ENCODE data around the gene NUFIP1. TPM values are rescaled to one million over a fixed set of nuclear protein-coding genes. Genes with fewer than 3 reads are reported as not detected.

Gene NUFIP1
- total RNA-seq, 1 donor from 2014 or later = 5.5 TPM

DNA sequence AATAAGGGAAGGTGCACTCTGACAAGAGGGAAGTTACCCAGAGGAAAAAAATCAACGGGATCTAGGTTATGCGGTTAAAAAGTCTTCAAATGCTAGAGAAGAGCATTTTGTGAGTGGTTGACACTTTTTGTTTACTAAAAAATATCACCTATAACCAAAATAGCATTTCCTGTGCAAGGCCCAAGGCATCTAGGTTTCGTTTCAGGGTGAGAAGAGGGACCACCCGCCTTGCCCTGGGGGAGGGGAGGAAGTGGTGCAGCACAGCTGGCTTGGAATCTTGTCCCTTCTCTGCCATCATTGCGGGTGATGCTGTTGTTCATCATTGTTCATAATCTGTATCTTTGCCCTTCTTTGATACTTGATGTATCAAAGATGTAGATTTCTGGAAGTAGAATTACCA is 80.6 kb downstream of the NUFIP1 start:
- H3K4me3 ChIP-seq (ENCODE audit: low read depth, low read length) = no peak overlapping the region
- no peak for DNase-seq (ENCODE audit: low read depth)
- TF ChIP-seq, protein P1, sequence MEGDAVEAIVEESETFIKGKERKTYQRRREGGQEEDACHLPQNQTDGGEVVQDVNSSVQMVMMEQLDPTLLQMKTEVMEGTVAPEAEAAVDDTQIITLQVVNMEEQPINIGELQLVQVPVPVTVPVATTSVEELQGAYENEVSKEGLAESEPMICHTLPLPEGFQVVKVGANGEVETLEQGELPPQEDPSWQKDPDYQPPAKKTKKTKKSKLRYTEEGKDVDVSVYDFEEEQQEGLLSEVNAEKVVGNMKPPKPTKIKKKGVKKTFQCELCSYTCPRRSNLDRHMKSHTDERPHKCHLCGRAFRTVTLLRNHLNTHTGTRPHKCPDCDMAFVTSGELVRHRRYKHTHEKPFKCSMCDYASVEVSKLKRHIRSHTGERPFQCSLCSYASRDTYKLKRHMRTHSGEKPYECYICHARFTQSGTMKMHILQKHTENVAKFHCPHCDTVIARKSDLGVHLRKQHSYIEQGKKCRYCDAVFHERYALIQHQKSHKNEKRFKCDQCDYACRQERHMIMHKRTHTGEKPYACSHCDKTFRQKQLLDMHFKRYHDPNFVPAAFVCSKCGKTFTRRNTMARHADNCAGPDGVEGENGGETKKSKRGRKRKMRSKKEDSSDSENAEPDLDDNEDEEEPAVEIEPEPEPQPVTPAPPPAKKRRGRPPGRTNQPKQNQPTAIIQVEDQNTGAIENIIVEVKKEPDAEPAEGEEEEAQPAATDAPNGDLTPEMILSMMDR (conservative IDR thresholded peaks at IDR 0.05; ENCODE audit: low read depth, low read length) = no peak

DNA sequence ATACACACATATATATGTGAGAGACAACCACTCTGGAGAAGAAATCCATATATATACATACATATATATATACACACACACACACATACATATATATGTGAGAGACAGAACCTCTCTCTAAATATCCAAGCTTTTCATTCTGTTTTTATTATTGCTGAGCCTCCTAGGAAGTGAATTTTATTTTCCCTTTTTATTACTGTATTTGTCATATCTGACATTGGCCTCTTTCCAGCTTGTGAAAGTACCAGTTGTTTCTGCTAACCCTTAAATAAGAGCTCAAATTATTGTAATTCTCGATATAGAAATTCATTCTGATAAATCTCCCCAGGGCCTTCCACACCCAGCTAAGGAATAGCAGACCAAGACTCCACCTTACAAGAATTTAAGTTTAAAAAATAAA is 81.0 kb downstream of the NUFIP1 start:
- H3K4me3 ChIP-seq (ENCODE audit: low read depth, low read length) = no peak overlapping the region
- DNase-seq (ENCODE audit: low read depth) = no peak
- TF ChIP-seq, protein P1 (conservative IDR thresholded peaks at IDR 0.05; ENCODE audit: low read depth, low read length) = no peak

DNA sequence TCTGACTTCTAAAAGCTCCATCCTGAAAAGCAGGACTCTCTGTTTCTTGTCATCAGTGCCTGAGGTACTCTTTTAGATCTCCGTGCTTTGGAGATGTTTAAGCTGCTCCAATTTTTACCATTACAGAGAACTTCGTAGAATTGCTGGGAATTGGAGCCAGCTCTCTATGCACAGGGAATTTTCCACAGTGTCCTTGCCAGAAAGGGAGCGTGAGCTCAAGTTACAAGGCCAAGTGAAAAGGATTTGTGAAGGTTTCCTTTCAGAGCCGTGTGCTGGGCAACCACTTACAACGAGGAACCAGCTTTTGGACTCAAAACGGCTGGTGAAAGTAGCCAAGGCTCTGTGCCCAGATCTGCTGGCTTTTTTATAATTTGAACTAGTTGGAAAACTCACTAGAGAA is 82.6 kb downstream of the NUFIP1 start:
- TF ChIP-seq, protein P1 (conservative IDR thresholded peaks at IDR 0.05; ENCODE audit: low read depth, low read length) = no peak
- no peak for DNase-seq (ENCODE audit: low read depth)
- no peak overlapping the region for H3K4me3 ChIP-seq (ENCODE audit: low read depth, low read length)

DNA sequence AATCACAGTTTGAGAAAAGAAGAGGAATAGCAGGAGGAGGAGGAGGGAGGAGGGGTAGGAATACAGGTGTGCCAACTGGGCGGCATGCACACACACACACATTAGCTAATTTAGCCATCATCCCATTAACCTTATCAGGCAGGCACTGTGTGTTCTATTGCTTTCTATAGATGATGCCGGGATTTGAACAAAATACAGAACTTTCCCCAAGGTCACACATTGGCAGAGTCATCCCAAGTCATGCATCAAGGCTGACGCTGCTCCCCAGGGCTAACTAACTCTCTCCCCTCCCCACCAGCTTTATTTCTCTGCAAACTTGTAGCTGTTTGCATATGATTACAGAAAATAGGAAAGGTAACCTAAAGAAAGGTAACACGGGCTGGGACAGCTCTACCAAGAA is 83.0 kb downstream of the NUFIP1 start:
- TF ChIP-seq, protein P1 (conservative IDR thresholded peaks at IDR 0.05; ENCODE audit: low read depth, low read length) = no peak
- no peak for DNase-seq (ENCODE audit: low read depth)
- H3K4me3 ChIP-seq (ENCODE audit: low read depth, low read length) = no peak overlapping the region

DNA sequence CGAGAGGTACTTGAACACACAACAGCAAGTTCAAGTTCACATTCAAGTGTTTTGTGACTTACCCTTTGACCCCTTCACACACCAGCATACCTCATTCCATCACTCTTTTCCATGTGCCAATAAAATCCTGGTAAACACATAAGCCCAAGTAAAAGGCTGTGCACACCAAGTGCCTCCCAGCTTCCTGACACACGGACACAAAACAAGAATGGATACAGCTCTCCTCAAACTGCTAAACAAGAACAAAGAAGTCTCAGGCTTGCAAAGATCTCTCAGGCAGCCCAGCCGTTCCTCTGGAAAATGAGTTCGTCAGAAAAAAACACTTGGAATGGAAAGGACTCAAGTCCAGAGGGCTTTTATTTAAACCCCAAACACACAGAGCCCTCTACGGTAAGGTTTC is 83.7 kb downstream of the NUFIP1 start:
- H3K4me3 ChIP-seq (ENCODE audit: low read depth, low read length) = no peak overlapping the region
- TF ChIP-seq, protein P1 (conservative IDR thresholded peaks at IDR 0.05; ENCODE audit: low read depth, low read length) = no peak
- DNase-seq (ENCODE audit: low read depth) = no peak

DNA sequence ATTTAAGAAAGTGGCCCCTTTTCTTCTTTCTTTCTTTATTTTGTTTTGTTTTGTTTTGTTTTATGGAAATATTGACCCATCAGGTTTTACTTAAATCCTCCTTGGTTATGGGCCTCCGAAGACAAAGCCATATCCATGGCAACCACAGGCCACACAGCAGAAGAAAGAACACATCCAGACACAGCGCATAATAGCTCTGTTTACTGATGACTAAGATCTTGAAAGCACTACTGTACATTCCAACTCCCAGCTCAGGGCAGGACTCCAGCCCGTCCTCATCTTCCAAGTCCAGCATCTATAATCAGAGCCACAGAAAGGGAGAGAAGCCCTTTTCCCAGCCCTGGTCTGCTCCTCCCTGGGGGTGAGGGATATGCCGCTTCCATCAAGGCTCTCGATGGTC is 84.3 kb downstream of the NUFIP1 start:
- no peak for DNase-seq (ENCODE audit: low read depth)
- TF ChIP-seq, protein P1 (conservative IDR thresholded peaks at IDR 0.05; ENCODE audit: low read depth, low read length) = no peak
- H3K4me3 ChIP-seq (ENCODE audit: low read depth, low read length) = no peak overlapping the region

DNA sequence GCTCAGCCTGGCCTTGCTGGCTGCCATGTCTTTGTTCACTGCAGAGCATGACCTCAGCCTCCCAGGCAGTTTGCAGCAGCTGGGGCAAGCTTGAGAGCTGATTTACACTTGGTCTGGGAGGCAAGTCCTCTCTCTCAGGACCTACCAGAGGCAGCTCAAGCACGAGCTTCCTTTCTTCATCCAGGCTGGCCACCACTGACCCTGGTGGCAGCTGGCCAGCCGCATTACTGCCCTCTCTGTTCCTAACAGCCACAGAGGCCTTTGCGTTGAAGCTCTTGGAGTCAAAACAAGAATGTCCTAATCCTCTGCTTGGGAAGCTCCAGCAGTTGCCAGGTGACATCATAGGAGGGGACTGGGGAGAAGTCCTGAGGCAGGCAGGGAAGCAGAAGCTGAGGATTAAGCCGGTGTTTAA is 85.7 kb downstream of the NUFIP1 start:
- no peak for DNase-seq (ENCODE audit: low read depth)
- H3K4me3 ChIP-seq (ENCODE audit: low read depth, low read length) = no peak overlapping the region
- TF ChIP-seq, protein P1 (conservative IDR thresholded peaks at IDR 0.05; ENCODE audit: low read depth, low read length) = no peak

Measured in epithelial cell of proximal tubule (primary cell).